H1 (cell line): ENCODE measurements around the gene SURF2. TPM values are rescaled to one million over a fixed set of nuclear protein-coding genes. Genes with fewer than 3 reads are reported as not detected.

Experiments
- CTCF ChIA-PET: fragments of 300-600 bp; sonication (Branson Sonifier 250); formaldehyde crosslinking; loops from one replicate; lab custom pipeline; 2021; ENCODE audit not compliant: partially characterized antibody; lab: Charles Lee
- POLR2A ChIA-PET: fragments of 300-600 bp; sonication (Branson Sonifier 250); formaldehyde crosslinking; loops from one replicate; lab custom pipeline; 2021; ENCODE audit warnings: inconsistent platforms; ENCODE audit not compliant: partially characterized antibody; lab: Charles Lee
- DNase-seq, 2 experiments: peaks; one replicate each; pipeline versions ENCODE4 v3.0.0 to v3.0.0-alpha.2; 2010 to 2022; ENCODE audit warnings: low spot score in 2 of 2, low read depth in 1 of 2, mixed read lengths in 1 of 2
- FAIRE-seq: peaks from 2 replicates; lab custom pipeline; 2011; peaks lifted over from hg19 to GRCh38; lab: Jason Lieb, UNC
- H2AFZ ChIP-seq: 2 replicates; pipeline ENCODE4 v1.8.1; 2012; ENCODE audit warnings: low read length, inconsistent platforms
- H2AK5ac ChIP-seq: 2 replicates; pipeline ENCODE4 v1.6.1; 2013; ENCODE audit warnings: low read depth, low read length
- H2BK120ac ChIP-seq: replicated peaks from 2 replicates; pipeline ENCODE3; 2013; ENCODE audit warnings: low read depth, low read length, inconsistent platforms
- H2BK12ac ChIP-seq: 2 replicates; pipeline ENCODE4 v1.6.1; 2013; ENCODE audit warnings: low read depth, low read length
- H2BK15ac ChIP-seq: 2 replicates; pipeline ENCODE4 v1.6.1; 2013; ENCODE audit warnings: low read length
- H2BK20ac ChIP-seq: 2 replicates; pipeline ENCODE4 v1.6.1; 2013; ENCODE audit warnings: low read length
- H2BK5ac ChIP-seq: 2 replicates; pipeline ENCODE4 v1.6.1; 2013; ENCODE audit warnings: low read depth, low read length
- H3K14ac ChIP-seq: 2 replicates; pipeline ENCODE4 v1.6.1; 2013; ENCODE audit warnings: inconsistent platforms; ENCODE audit not compliant: insufficient read length
- H3K18ac ChIP-seq: 2 replicates; pipeline ENCODE4 v1.6.1; 2013; ENCODE audit warnings: low read length; ENCODE audit errors: extremely low read depth
- H3K23ac ChIP-seq: 2 replicates; pipeline ENCODE4 v1.6.1; 2013; ENCODE audit warnings: inconsistent platforms; ENCODE audit not compliant: insufficient read length
- H3K23me2 ChIP-seq: 2 replicates; pipeline ENCODE4 v1.6.1; 2013; ENCODE audit warnings: low read depth, low read length
- H3K27ac ChIP-seq: 2 replicates; pipeline ENCODE4 v1.6.1; 2011; ENCODE audit warnings: low read depth, low read length, inconsistent platforms
- H3K27me3 ChIP-seq, 4 experiments: replicated peaks in 1 of 4; 1 replicate in 1 of 4; 2 replicates in 3 of 4; pipeline versions ENCODE4 v1.6.1 to v1.8.1; 2011 to 2013; ENCODE audit warnings: low read length in 3 of 4, mild to moderate bottlenecking in 3 of 4, inconsistent platforms in 2 of 4, mixed read lengths in 2 of 4, moderate library complexity in 1 of 4; ENCODE audit not compliant: control insufficient read depth in 3 of 4, insufficient read depth in 3 of 4; ENCODE audit errors: extremely low read depth in 1 of 4
- H3K36me3 ChIP-seq, 4 experiments: 2 replicates each; pipeline versions ENCODE4 v1.6.1 to v1.8.1; 2011 to 2013; ENCODE audit warnings: mild to moderate bottlenecking in 4 of 4, low read length in 3 of 4, moderate library complexity in 2 of 4, control low read depth in 1 of 4, inconsistent platforms in 1 of 4; ENCODE audit not compliant: insufficient read depth in 4 of 4, control insufficient read depth in 2 of 4
- H3K4ac ChIP-seq: replicated peaks from 2 replicates; pipeline ENCODE3; 2013; ENCODE audit warnings: low read length, low read depth, mixed read lengths, inconsistent platforms; ENCODE audit not compliant: insufficient read length
- H3K4me1 ChIP-seq, 4 experiments: replicated peaks in 1 of 4; 1 replicate in 1 of 4; 2 replicates in 3 of 4; pipeline versions ENCODE4 v1.6.1 to v1.8.1; 2011 to 2013; ENCODE audit warnings: low read length in 3 of 4, inconsistent platforms in 2 of 4, mixed read lengths in 1 of 4; ENCODE audit not compliant: insufficient read depth in 4 of 4, control insufficient read depth in 3 of 4
- H3K4me2 ChIP-seq, 2 experiments: 2 replicates each; pipeline versions ENCODE4 v1.6.1 to v1.8.1; 2011 to 2013; ENCODE audit warnings: low read depth in 2 of 2, low read length in 2 of 2, control low read depth in 1 of 2, inconsistent platforms in 1 of 2, mild to moderate bottlenecking in 1 of 2; ENCODE audit not compliant: insufficient read depth in 1 of 2
- H3K4me3 ChIP-seq, 4 experiments: fragments of 200-600, 300-600 bp in 1 of 4; sonication (generic), shearing (Covaris generic), sonication (Bioruptor Twin) in 1 of 4; 2 replicates each; pipeline versions ENCODE4 v1.5.1 to v1.8.1; 2011 to 2016; ENCODE audit warnings: low read length in 4 of 4, low read depth in 3 of 4, control low read depth in 2 of 4, inconsistent platforms in 2 of 4, mild to moderate bottlenecking in 2 of 4, mixed read lengths in 1 of 4, moderate library complexity in 1 of 4; ENCODE audit not compliant: insufficient read depth in 2 of 4; ENCODE audit errors: extremely low read depth in 1 of 4
- H3K56ac ChIP-seq: replicated peaks from 2 replicates; pipeline ENCODE3; 2013; ENCODE audit warnings: low read depth, mild to moderate bottlenecking, mixed read lengths, low read length, inconsistent platforms; ENCODE audit not compliant: insufficient read length
- H3K79me1 ChIP-seq: 2 replicates; pipeline ENCODE4 v1.6.1; 2013; ENCODE audit warnings: low read depth, low read length, control low read depth
- H3K79me2 ChIP-seq, 2 experiments: 2 replicates each; pipeline versions ENCODE4 v1.6.1 to v1.8.1; 2012 to 2013; ENCODE audit warnings: low read length in 2 of 2, mild to moderate bottlenecking in 2 of 2, inconsistent platforms in 1 of 2; ENCODE audit not compliant: insufficient read depth in 2 of 2, control insufficient read depth in 1 of 2
- H3K9ac ChIP-seq, 4 experiments: replicated peaks in 1 of 4; 1 replicate in 1 of 4; 2 replicates in 3 of 4; pipeline versions ENCODE4 v1.6.1 to v1.8.1; 2011 to 2013; ENCODE audit warnings: low read depth in 3 of 4, low read length in 3 of 4, control low read depth in 2 of 4, mild to moderate bottlenecking in 2 of 4, moderate library complexity in 2 of 4, inconsistent platforms in 1 of 4; ENCODE audit errors: extremely low read depth in 1 of 4
- H3K9me3 ChIP-seq, 2 experiments: 2 replicates each; pipeline versions ENCODE4 v1.6.1 to v1.8.1; 2012 to 2013; ENCODE audit warnings: mild to moderate bottlenecking in 2 of 2, moderate library complexity in 2 of 2, control low read depth in 1 of 2, inconsistent platforms in 1 of 2, low read depth in 1 of 2, low read length in 1 of 2, mixed read lengths in 1 of 2; ENCODE audit not compliant: insufficient read depth in 2 of 2
- H4K20me1 ChIP-seq, 2 experiments: replicated peaks in 1 of 2; 2 replicates each; pipeline versions ENCODE3 to v1.8.1; 2011 to 2013; ENCODE audit warnings: inconsistent platforms in 2 of 2, low read length in 2 of 2, mild to moderate bottlenecking in 1 of 2; ENCODE audit not compliant: insufficient read depth in 2 of 2, control insufficient read depth in 1 of 2
- H4K5ac ChIP-seq: 2 replicates; pipeline ENCODE4 v1.6.1; 2013; ENCODE audit warnings: low read length, low read depth, mixed read lengths, inconsistent platforms; ENCODE audit not compliant: insufficient read length
- H4K8ac ChIP-seq: 2 replicates; pipeline ENCODE4 v1.8.0; 2013; ENCODE audit warnings: mild to moderate bottlenecking, moderate library complexity, low read length, inconsistent platforms; ENCODE audit not compliant: insufficient read depth; ENCODE audit errors: extremely low read depth
- H4K91ac ChIP-seq: replicated peaks from 2 replicates; pipeline ENCODE3; 2013; ENCODE audit warnings: low read length, mixed read lengths, inconsistent platforms; ENCODE audit not compliant: insufficient read length
- CTCF ChIP-seq, 3 experiments: IDR thresholded peaks; 1 replicate in 2 of 3; 2 replicates in 1 of 3; pipeline versions ENCODE4 v1.5.1 to v1.6.1; 2011; ENCODE audit warnings: low read length in 3 of 3, mild to moderate bottlenecking in 3 of 3, inconsistent platforms in 2 of 3, low read depth in 1 of 3, moderate library complexity in 1 of 3; ENCODE audit not compliant: insufficient read depth in 1 of 3; ENCODE audit errors: control extremely low read depth in 1 of 3
- TAF1 ChIP-seq: IDR thresholded peaks from 2 replicates; pipeline ENCODE4 v1.6.1; 2011; ENCODE audit warnings: mild to moderate bottlenecking, low read depth, low read length
- WGBS, 2 experiments: shearing (Covaris generic) in 1 of 2; methylation state at CpG; one replicate each; pipeline versions ENCODE4 v1.1.6 to v1.1.7; 2013 to 2015; ENCODE audit warnings: low lambda C conversion rate in 2 of 2, mixed read lengths in 2 of 2, inconsistent platforms in 1 of 2, low coverage in 1 of 2, missing lambda C conversion rate in 1 of 2; ENCODE audit not compliant: insufficient replicate concordance in 2 of 2, insufficient coverage in 1 of 2, insufficient read length in 1 of 2; ENCODE audit errors: extremely low coverage in 1 of 2, missing lambda C conversion rate in 1 of 2; 5-methylcytosine and 5-hydroxymethylcytosine counted together
- polyA plus RNA-seq, 7 experiments: library from polyadenylated mRNA; depleted of rRNA in 3 of 7; stranded (reverse) in 5 of 7; unstranded in 2 of 7; fragments of >200 nt in 5 of 7; fragments of 200-250 nt in 2 of 7; gene quantifications; 1 replicate in 5 of 7; 2 replicates in 1 of 7; 4 replicates in 1 of 7; pipeline versions ENCODE4 v1.2.1 to v1.2.3, GENCODE V29; 2011 to 2013; ENCODE audit warnings: missing spikeins in 2 of 7, mixed read lengths in 2 of 7
- total RNA-seq: library from RNA; stranded (reverse); fragmentation: NEBNext Ultra II Directional; extraction: Animal tissue kit (Norgen Biotek cat#: 25700); gene quantifications from 2 replicates; pipeline ENCODE4 v1.2.1, GENCODE V29; 2021

SURF2 gene
- total and polyA plus RNA-seq, 2 of the 8 experiments (the other 6 are each of a cell fraction or from before 2014, with no cell fraction given) = 36.6 to 37.7 TPM

GRCh38 chr9:133333566-133333965, 22.8 kb upstream of the SURF2 start:
- Histone ChIP-seq H2AK5ac (no peak overlapping the region), H3K56ac (no peak overlapping the region), H4K8ac (no peak overlapping the region), H3K9me3 (no peaks in the 10 kb centered on the region), H2AFZ (no peak overlapping the region), H3K27ac (no peak overlapping the region), H2BK5ac (peak overlapping the region; percentile 44; the same call in 1 of the 2 replicates), H3K23ac (no peak overlapping the region), H3K4me1 (peaks cover 0 to 9% (median 2%) of the 10 kb centered on the region in 4 experiments; a peak in 1 of 7 replicates), H4K5ac (no peak overlapping the region), H2BK12ac (no peak overlapping the region), H3K4me3 (no peak overlapping the region)
- FAIRE-seq (no peak), DNase-seq (no peak)
- CTCF ChIA-PET = interaction anchor here (0.7 to 7.0 kb wide), 6 partner anchors 9 to 152 kb away, joined by 3 to 123 read pairs (median 4); no protein-coding TSS in a partner anchor
- WGBS, 2 experiments = 87% methylated on average over 7 of the region's 10 CpGs; no CpG with 5 or more reads in 1 of the 2 experiments
- TF ChIP-seq TAF1 (no peak), CTCF (IDR thresholded peaks at IDR 0.05; ENCODE audit: control extremely low read depth in 1 of 3, insufficient read depth in 1 of 3, low read depth in 1 of 3, low read length in 3 of 3) (0 out of 4 replicates have a peak, but pooled peaks of 1 of the 3 experiments have one; percentile 9)
- TF ChIP-seq, all 59 proteins: peak for 1
- Histone ChIP-seq H3K27me3 (no peaks in the 10 kb centered on the region), H3K4me2 (no peak overlapping the region; a peak in 1 of 4 replicates), H4K91ac (no peak overlapping the region), H3K23me2 (peaks cover 7% of the 10 kb centered on the region; the same call in 1 of the 2 replicates), H3K36me3 (peaks cover 20 to 43% (median 35%) of the 10 kb centered on the region in 4 experiments), H3K79me2 (peaks cover 0 to 15% of the 10 kb centered on the region in 2 experiments; a peak in 2 of 4 replicates), H3K14ac (no peak overlapping the region), H3K4ac (no peak overlapping the region), H3K9ac (no peak overlapping the region; a peak in 1 of 7 replicates), H2BK20ac (no peak overlapping the region), H4K20me1 (peaks cover 4 to 16% of the 10 kb centered on the region in 2 experiments), H2BK120ac (no peak overlapping the region), H2BK15ac (no peak overlapping the region), H3K18ac (no peak overlapping the region), H3K79me1 (peaks cover 10% of the 10 kb centered on the region)
- POLR2A ChIA-PET = interaction anchor here (0.6 to 7.3 kb wide), 7 partner anchors 9 to 175 kb away, joined by 3 to 120 read pairs (median 5); partner anchors contain the start of genes MED22 and RPL7A
